ENCODE measurements around the gene CD80.

GRCh38 chr3:119483101-119483500, 76.3 kb downstream of the CD80 start:
- TF ChIP-seq CTCF (IDR thresholded peaks at IDR 0.05) (no peak), POLR2A (IDR thresholded peaks at IDR 0.05) (no peak), POLR2AphosphoS5 (IDR thresholded peaks at IDR 0.05) (no peak)

Measured in transverse colon (tissue), 4 donors.